Sigmoid colon (tissue), 4 donors: ENCODE results near the gene KIF5A.

Experiments
- POLR2A ChIP-seq, 2 donors: fragments of 450-650 bp; IDR thresholded peaks; one replicate each; pipeline ENCODE4 v1.6.1; 2016; ENCODE audit warnings: antibody characterized with exemption in 2 of 2, mild to moderate bottlenecking in 2 of 2, moderate library complexity in 2 of 2
- POLR2AphosphoS5 ChIP-seq, 4 donors: sonication (generic); formaldehyde crosslinking; IDR thresholded peaks; one replicate each; pipeline ENCODE4 v1.6.1; 2017; ENCODE audit warnings: antibody characterized with exemption in 4 of 4
- TF ChIP-seq, protein P1 (sequence below), 4 experiments: fragments of 450-650 bp in 3 of 4; fragments of 200-600 bp in 1 of 4; IDR thresholded peaks; one replicate each; pipeline ENCODE4 v1.5.1; 2016 to 2019; ENCODE audit warnings: antibody characterized with exemption in 4 of 4, mild to moderate bottlenecking in 3 of 4, moderate library complexity in 2 of 4

DNA sequence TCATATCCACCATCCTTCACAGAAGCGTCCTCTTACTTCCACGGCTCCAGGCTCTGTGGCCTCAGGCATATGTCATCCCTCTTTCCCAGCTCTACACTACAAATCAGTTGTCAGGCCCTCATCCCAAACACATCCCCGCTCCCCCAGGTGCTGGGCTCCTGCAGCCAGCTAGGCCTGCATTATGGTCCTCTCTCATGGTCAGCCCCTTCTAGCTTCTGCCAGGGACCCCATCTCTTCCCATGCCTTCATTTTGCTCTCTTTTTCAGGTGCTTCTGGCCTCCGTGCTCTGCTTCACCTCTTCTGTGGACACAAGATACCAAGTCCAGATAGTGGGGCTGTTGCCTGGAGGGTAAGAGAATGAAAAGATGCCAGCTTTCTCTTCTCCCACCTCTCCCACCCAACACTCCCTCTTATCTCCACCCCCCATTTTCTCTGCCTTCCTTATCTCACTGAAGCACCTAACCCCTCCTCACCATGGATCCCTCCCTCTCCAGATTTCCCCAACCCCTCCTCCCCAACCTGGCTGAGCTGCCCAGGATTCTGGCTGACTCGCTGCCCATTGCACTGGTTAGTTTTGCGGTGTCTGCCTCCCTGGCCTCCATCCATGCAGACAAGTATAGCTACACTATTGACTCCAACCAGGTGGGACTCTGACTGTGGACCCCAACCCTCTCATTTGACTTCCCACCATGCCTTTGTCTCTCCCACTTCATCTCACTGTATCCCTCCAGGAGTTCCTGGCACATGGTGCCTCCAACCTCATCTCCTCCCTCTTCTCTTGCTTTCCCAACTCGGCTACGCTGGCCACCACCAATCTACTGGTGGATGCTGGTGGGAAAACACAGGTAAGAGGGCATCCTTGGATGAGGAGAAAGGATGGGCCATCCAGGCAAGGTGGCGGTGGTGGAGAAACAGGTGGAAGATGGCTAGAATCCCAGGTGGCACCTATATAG, 72.7 kb downstream of the KIF5A start:
- TF ChIP-seq, protein P1, sequence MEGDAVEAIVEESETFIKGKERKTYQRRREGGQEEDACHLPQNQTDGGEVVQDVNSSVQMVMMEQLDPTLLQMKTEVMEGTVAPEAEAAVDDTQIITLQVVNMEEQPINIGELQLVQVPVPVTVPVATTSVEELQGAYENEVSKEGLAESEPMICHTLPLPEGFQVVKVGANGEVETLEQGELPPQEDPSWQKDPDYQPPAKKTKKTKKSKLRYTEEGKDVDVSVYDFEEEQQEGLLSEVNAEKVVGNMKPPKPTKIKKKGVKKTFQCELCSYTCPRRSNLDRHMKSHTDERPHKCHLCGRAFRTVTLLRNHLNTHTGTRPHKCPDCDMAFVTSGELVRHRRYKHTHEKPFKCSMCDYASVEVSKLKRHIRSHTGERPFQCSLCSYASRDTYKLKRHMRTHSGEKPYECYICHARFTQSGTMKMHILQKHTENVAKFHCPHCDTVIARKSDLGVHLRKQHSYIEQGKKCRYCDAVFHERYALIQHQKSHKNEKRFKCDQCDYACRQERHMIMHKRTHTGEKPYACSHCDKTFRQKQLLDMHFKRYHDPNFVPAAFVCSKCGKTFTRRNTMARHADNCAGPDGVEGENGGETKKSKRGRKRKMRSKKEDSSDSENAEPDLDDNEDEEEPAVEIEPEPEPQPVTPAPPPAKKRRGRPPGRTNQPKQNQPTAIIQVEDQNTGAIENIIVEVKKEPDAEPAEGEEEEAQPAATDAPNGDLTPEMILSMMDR (IDR thresholded peaks at IDR 0.05), result no peak
- TF ChIP-seq POLR2AphosphoS5 (IDR thresholded peaks at IDR 0.05), result no peak
- TF ChIP-seq POLR2A (IDR thresholded peaks at IDR 0.05), result no peak
